Measurements from ENCODE around the gene CFAP410. TPM values are rescaled to one million over a fixed set of nuclear protein-coding genes. Genes with fewer than 3 reads are reported as not detected.

CFAP410 gene
- 20.2 TPM for total RNA-seq

DNA sequence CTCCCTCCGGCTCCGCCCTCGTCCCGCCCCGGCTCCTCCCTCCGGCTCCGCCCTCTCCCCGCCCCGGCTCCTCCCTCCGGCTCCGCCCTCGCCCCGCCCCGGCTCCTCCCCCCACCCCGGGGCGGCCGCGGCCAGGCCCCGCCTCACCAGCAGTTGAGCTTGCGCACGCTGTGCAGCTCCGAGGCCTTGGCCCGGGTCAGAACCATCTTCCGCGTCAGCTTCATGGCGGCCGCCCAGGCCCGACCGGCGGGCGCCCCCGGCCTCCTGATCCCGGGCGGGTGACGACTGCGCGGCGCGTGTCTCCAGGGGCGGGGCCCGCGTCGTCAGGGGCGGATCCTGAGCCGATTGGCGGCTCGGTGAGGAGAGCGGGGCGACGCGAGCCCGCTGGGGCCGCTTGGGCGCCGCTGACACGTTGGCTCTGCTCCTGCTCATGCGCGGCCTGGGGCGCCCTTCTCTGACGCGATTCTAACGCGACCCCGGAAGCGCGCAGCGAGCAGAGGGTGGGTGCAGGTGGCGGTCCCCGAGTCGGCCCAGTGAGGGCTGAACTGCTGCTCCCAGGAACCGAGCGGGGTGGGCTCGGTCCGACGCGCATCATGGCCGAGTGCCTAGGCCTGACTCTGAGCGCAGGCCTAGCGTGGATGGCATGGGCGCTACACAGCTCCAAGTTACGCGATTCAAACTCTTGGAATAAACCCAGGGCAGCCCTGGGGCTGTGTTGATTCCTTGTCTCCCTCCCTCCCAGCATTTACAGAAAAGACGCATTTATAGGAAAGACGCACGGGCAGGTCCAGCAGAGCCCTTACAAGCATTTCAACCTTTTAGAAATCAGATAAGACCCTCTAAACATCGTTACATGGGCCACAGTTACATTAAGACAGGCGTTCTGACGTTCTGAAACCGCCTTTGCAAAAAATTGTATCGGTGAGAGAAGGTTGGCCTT is at the start of gene CFAP410:
CFAP410 (minus strand) TSS at position 420 of the 940 bp plus-strand sequence; CDS start at position 224, 196 bp downstream.
- peak; percentile 95 for DNase-seq (ENCODE audit: low spot score)

- no peak for DNase-seq (ENCODE audit: low spot score)
Observed at GRCh38 chr21:44384968-44385367, 45.8 kb upstream of the CFAP410 start.

- DNase-seq (ENCODE audit: low spot score) = peak; percentile 4
Observed at GRCh38 chr21:44383216-44383615, 44.0 kb upstream of the CFAP410 start.

DNA sequence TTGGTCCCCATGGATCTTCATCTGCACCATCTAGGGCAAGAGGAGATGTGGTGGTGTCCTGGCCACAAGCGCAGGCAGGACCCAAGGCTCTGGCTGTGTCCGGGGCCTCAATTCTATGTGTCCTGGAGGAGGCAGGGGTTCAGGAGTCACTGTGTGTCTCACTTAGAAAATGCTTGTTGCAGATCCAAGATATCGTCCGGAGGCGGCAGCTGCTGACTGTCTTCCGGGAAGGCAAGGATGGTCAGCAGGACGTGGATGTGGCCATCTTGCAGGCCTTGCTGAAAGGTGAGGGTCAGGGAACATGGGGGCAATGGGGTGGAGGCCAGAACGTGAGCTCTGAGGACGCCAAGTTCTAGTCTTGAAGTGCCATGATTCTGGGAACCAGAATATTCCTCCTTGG is 43.3 kb upstream of the CFAP410 start:
- DNase-seq (ENCODE audit: low spot score) = peak; percentile 18

DNA sequence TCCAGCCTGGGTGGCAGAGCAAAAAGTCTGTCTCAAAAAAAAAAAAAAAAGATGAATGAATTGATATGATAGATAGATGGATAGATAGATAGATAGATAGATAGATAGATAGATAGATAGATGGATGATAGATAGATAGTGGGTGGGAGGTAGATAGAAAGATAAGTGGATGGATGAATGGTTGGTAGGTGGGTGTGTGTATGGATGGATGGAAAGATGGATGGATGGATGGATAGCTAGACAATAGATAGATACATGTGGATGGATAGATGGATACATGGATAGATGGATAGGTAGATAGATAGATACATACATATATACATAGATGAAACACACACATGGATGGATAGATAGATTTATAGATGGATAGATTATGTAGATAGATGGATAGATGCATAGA is 42.7 kb upstream of the CFAP410 start:
- no peak for DNase-seq (ENCODE audit: low spot score)

DNA sequence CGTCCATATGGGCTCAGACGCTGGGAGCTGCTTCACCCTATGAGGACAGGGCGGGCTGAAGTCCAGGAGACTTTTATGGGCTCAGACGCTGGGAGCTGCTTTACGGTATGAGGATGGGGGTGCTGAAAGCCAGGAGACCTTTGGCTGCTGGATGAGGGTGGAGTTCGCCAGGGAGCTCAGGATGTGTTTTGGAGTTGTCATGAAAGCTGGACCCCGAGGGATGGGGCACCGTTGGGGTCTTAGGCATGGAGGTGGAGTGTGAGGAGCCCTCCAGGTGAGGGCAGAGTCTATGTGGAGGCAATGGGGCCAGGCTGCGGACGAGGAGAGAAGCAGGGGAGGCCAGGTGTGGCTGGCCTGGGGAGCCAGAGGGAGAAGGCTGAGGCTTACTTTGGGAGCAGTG is 41.7 kb upstream of the CFAP410 start:
- DNase-seq (ENCODE audit: low spot score) = peak; percentile 36

DNA sequence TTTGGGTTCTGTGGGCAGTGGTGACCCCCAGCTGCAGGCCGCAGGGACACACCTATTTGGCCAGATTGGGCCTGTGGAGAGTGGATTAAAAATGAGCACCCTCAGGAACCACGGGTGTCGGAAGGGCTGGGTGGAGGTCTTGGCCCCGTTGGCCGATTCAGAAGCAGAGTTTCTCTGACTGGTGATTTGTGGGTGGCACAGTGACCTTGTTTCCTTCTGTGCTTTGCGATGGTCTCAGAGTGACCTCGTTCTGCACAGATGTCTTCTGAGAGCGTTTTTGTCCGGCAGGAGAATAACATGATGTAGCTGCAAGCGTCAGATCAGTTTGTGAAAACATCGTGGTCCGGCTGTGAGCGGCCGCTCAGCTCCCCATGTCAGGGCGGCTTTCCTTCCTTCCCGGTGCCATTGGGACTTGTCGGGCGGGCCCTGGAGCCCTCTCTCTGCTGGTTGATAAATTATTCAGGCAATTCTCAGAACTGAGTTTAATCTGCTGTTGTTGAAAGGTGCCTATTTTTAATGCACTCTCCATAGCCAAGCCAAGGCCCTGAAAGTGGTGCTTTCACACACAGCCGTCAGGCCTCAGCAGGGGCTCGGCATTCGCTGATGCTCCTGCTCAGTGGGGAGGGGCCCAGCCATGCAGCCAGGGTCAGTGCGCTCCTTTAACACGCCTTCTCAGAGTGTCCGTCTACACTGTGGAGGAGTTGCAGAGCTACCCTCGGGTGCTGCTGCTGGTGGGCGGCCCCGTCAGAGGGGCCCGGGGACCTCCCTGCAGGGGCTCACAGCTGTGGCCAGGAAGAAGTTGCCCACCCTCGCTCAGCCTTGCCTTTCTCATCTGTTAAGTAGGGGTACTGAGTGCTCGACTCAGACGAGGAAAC is 41.0 kb upstream of the CFAP410 start:
- peak; percentile 35 for DNase-seq (ENCODE audit: low spot score)

GRCh38 chr21:44379515-44379848 is 40.3 kb upstream of the CFAP410 start:
- peak; percentile 35 for DNase-seq (ENCODE audit: low spot score)

- DNase-seq (ENCODE audit: low spot score) = peak; percentile 32
Observed at GRCh38 chr21:44378646-44379514, 39.7 kb upstream of the CFAP410 start.

DNA sequence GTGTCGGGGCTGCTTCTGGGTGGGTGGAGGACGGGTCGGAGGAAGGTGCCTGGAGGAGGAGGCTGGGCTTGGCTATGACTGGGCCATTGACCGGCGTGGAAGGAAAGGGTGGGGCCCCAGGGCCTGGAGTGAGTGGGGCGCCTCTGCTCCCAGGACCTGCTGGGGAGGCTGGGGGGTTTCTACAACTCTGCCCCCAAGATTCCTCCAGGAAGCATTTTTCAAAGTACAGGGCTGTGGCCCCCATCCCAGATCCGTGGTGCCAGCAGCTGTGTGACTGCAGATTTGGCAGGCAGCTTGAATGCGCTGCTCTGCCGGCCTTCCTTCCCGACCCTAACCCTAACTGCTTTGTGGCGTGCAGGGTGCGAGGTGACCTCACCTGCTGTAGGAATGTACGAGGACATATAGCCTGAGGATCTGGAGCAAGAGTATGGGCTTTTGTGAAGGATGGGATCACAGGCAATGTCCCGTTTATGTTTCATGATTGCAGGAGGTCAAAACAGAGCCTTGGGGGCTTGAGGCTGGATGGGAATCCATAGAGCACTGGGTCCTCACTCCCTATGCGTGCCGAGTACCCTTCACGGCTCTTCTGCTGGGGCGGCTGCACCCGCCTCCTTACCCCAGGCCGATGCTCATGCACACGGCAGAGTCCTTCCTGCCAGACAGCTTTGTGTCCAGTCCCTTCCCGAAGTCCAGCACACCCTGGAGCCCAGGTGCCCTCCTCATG is 38.9 kb upstream of the CFAP410 start:
- DNase-seq (ENCODE audit: low spot score) = peak; percentile 19

DNA sequence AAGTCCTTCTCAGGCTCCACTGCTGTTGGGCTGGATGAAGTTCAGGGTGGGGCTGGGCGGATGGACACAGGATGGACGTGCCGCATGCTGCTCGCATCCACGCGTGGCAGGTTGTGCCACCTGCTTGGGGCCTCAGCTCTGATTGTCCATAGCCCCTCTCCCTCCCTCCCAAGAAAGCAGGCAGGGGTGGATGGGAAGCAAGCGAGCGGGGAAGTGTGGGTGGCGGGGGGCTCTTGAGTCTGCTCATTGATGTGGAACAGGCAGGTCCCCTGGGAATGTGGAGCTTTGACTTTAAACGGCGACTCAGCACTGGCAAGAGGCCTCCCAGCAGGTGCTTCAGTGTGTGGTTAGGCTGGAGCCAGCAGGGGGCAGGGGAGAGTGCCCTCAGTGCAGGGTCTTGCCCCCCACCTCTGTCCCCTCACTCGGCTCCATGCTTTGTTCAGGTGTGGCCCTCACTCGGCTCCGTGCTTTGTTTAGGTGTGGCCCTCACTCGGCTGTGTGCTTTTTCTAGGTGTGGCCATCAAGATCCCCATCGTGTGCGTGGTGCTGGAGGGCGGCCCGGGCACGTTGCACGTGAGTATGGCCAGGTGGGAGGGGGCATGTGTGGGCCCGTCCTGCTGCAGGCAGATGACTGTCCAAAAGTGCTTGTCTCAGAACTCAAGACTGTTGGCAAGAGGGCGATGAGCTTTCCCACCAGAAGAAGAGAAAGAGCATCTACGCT is 38.2 kb upstream of the CFAP410 start:
- peak; percentile 43 for DNase-seq (ENCODE audit: low spot score)

DNA sequence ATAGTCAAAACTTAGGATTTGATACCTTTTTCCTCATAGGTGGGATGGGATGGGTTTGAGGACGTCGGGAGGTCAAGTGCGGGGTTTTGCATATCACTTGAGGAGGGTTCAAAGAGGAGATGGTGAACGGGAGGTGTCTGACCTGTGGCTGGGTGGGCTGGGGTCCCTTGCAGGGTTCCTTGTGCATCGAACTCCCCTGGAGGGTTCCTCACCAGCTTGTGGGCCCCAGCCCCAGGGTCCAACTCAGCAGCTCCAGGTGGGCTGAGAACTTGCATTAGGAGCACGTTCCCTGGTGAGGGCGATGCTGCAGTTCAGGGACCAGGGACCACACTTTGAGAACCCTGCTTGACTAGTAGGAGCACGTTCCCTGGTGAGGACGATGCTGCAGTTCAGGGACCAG is 37.4 kb upstream of the CFAP410 start:
- peak; percentile 29 for DNase-seq (ENCODE audit: low spot score)

DNA sequence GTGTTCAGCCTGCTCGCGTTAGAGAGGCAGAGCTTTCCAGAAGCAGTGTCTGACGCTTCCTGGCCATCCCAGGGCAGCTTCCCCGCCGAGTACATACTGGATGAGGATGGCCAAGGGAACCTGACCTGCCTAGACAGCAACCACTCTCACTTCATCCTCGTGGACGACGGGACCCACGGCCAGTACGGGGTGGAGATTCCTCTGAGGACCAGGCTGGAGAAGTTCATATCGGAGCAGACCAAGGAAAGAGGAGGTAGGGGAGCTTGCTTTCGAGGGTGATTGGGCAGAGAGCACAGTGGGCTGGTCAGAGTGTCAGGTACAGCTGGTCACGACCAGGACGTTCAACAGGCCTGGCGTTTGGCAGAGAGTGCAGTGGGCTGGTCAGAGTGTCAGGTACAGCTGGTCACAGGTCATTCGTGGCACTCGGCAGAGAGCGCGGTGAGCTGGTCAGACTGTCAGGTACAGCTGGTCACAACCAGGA is 36.6 kb upstream of the CFAP410 start:
- peak; percentile 32 for DNase-seq (ENCODE audit: low spot score)

DNA sequence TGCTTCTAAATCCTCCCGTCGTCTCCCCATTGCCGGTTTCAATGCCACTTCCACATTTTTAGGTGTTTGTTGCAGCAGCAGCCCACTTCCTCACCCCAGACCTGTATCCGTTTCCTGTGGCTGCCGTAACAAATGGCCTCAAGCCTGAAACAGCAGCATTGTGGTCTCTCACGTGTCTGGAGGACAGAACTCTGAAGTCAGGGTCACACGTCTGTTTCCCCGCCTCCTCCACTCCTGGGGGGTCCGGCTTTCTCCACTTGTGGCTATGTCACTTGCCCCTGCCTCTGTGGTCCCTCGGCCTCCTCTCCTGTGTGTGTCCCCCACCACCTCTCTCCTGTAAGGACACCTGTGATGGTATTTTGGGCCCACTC is 36.1 kb upstream of the CFAP410 start:
- peak; percentile 52 for DNase-seq (ENCODE audit: low spot score)

GRCh38 chr21:44374601-44375280 is 35.6 kb upstream of the CFAP410 start:
- DNase-seq (ENCODE audit: low spot score) = peak; percentile 32

- peak; percentile 13 for DNase-seq (ENCODE audit: low spot score)
Observed at GRCh38 chr21:44372616-44373015, 33.4 kb upstream of the CFAP410 start.

DNA sequence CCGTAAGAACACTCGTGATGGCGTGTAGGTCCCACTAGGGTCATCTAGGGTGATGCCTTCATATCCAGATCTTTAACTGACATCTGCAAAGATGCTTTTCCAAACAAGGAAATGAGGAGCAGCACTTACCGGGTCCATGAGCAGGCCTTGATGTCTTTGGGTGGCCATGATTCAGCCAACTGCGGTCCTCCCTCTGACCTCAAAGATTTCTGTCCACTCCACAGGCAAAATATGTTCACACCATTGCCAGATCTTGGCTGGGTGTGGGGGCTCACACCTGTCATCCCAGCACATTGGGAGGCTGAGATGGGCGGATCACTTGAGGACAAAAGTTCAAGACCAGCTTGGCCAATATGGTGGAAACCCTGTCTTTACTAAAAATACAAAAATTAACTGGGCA is 32.4 kb upstream of the CFAP410 start:
- peak; percentile 15 for DNase-seq (ENCODE audit: low spot score)

- peak; percentile 34 for DNase-seq (ENCODE audit: low spot score)
Observed at GRCh38 chr21:44370786-44371410, 31.7 kb upstream of the CFAP410 start.

All from ureter (tissue), 1 donor.